ENCODE measurements around the gene B4GALT3. TPM values are rescaled to one million over a fixed set of nuclear protein-coding genes. Genes with fewer than 3 reads are reported as not detected.

B4GALT3 gene
- total and polyA plus RNA-seq, 2 of the 4 experiments (the other 2 are of a cell fraction): 19.9 to 36.0 TPM

GRCh38 chr1:161162806-161163205, 14.5 kb downstream of the B4GALT3 start:
- Histone ChIP-seq H2BK15ac (ENCODE audit: low read depth, low read length) (no peak overlapping the region), H3K14ac (replicated peaks; ENCODE audit: low read depth, low read length) (no peak overlapping the region), H4K8ac (ENCODE audit: low read depth in 2 of 2, low read length in 2 of 2) (no peak overlapping the region), H4K5ac (ENCODE audit: low read depth, low read length) (no peak overlapping the region), H3K4me3 (ENCODE audit: insufficient read depth, low read depth, low read length) (no peak overlapping the region), H3K9ac (ENCODE audit: low read depth, low read length) (no peak overlapping the region), H3K79me1 (ENCODE audit: low read depth in 1 of 2, low read length in 2 of 2) (peaks cover 19 to 38% of the 10 kb centered on the region in 2 experiments), H2BK5ac (ENCODE audit: low read depth, low read length, poor library complexity, severe bottlenecking) (no peak overlapping the region), H3K9me1 (ENCODE audit: insufficient read depth, low read length) (peaks cover 13% of the 10 kb centered on the region), H2BK20ac (ENCODE audit: low read depth, low read length) (no peak overlapping the region), H3K27ac (ENCODE audit: insufficient read depth, low read length) (no peak overlapping the region), H4K20me1 (ENCODE audit: insufficient read depth, low read length) (no peaks in the 10 kb centered on the region), H4K91ac (ENCODE audit: insufficient read depth, low read depth, low read length) (no peak overlapping the region), H2AFZ (replicated peaks; ENCODE audit: low read length, poor library complexity) (no peak overlapping the region), H2AK5ac (ENCODE audit: low read depth, low read length) (no peak overlapping the region), H3K23ac (ENCODE audit: low read depth, low read length) (no peak overlapping the region), H3K18ac (ENCODE audit: low read depth, low read length) (no peak overlapping the region), H3K56ac (ENCODE audit: extremely low read depth, insufficient read depth, low read length) (no peak overlapping the region), H3K27me3 (ENCODE audit: control insufficient read depth, insufficient read depth, low read length) (no peaks in the 10 kb centered on the region), H2AK9ac (replicated peaks; ENCODE audit: low read depth, low read length, poor library complexity) (no peak overlapping the region), H3K4me1 (ENCODE audit: control insufficient read depth, insufficient read depth, low read length) (peaks cover 9% of the 10 kb centered on the region), H3K4ac (ENCODE audit: low read depth, low read length) (no peak overlapping the region), H3K4me2 (ENCODE audit: low read depth, low read length) (no peak overlapping the region), H3K36me3 (ENCODE audit: control insufficient read depth, insufficient read depth, low read length) (peaks cover 30% of the 10 kb centered on the region), H2BK120ac (ENCODE audit: low read depth, low read length) (no peak overlapping the region), H3K9me3 (ENCODE audit: control insufficient read depth, insufficient read depth, low read length) (no peaks in the 10 kb centered on the region)
- DNase-seq (no peak), ATAC-seq (ENCODE audit: low read depth) (no peak)
- CTCF ChIA-PET: no interaction called here
- in situ Hi-C loops (cut with MboI; ENCODE audit: low sequenced_read_pairs): no loop called here
- WGBS, 2 experiments (ENCODE audit: extremely low coverage in 2 of 2, insufficient read length in 1 of 2): no CpG with 5 or more reads among the region's 10 CpGs
- TF ChIP-seq MXI1 (IDR thresholded peaks at IDR 0.05; ENCODE audit: borderline replicate concordance, low read depth, low read length) (no peak), CHD1 (IDR thresholded peaks at IDR 0.05; ENCODE audit: low read depth, low read length) (no peak), RCOR1 (IDR thresholded peaks at IDR 0.05; ENCODE audit: insufficient replicate concordance, low read length) (no peak), NFE2L2 (IDR thresholded peaks at IDR 0.05; ENCODE audit: low read depth, low read length) (no peak)
- POLR2A ChIA-PET (ENCODE audit: unreplicated experiment): no interaction called here
- intact Hi-C loops (cut with micrococcal nuclease): no loop called here
- dilution Hi-C loops (cut with HindIII; ENCODE audit: low sequenced_read_pairs, unreplicated experiment): no loop called here
- no TSS peak for BruUV-seq (replicated peaks)

All from IMR-90 (cell line).